GM12801 (cell line): ENCODE results near the gene DROSHA.

ENCODE experiments used
- CTCF ChIP-seq: IDR thresholded peaks from one replicate; pipeline ENCODE4 v1.5.1; 2011; ENCODE audit warnings: control low read depth; ENCODE audit not compliant: insufficient read length; ENCODE audit errors: extremely low read depth

DROSHA gene

GRCh38 chr5:31531888-31532547 lies at the start of gene DROSHA, which contains the start of gene C5orf22:
Gene DROSHA, minus strand, starts transcription at chr5:31532093. Its CDS starts 3,034 bp downstream, at chr5:31529059.
Gene C5orf22, plus strand, starts transcription at chr5:31532301. Its CDS starts 92 bp downstream, at chr5:31532393.
- no peak for TF ChIP-seq CTCF

GRCh38 chr5:31579558-31579957 lies 47.7 kb upstream of the DROSHA start:
- no peak for TF ChIP-seq CTCF

- TF ChIP-seq CTCF = no peak
These were observed 45.5 kb upstream of the DROSHA start for GRCh38 chr5:31577438-31577837.

GRCh38 chr5:31574772-31575171 lies 42.9 kb upstream of the DROSHA start:
- no peak for TF ChIP-seq CTCF

GRCh38 chr5:31573494-31574142 lies 41.7 kb upstream of the DROSHA start:
- TF ChIP-seq CTCF = no peak

- TF ChIP-seq CTCF = no peak
These were observed 37.2 kb upstream of the DROSHA start for GRCh38 chr5:31569068-31569467.

- TF ChIP-seq CTCF = no peak
These were observed 36.5 kb upstream of the DROSHA start for GRCh38 chr5:31568302-31568835.
